Activated CD8-positive, alpha-beta T cell treated with anti-CD3 and anti-CD28 coated beads, Interleukin-2, amount 10 ng/mL, durations not matched to agents 7 days and 5 days (primary cell): ENCODE measurements around the gene SLC47A1. TPM values are rescaled to one million over a fixed set of nuclear protein-coding genes. Genes with fewer than 3 reads are reported as not detected.

Source experiments
- ATAC-seq: fragments of 150-1000 bp; cut with Tn5 transposase; one replicate; pipeline ENCODE4 v1.10.0; 2021; ENCODE audit warnings: moderate library complexity
- CTCF ChIA-PET: fragments of 350-600 bp; sonication (Branson Sonifier 250); formaldehyde crosslinking; loops from one replicate; lab custom pipeline; 2021; ENCODE audit warnings: antibody characterized with exemption; lab: Charles Lee
- POLR2A ChIA-PET: fragments of 350-600 bp; sonication (Branson Sonifier 250); formaldehyde crosslinking; loops from one replicate; lab custom pipeline; 2021; ENCODE audit warnings: antibody characterized with exemption; lab: Charles Lee
- DNase-seq: peaks from one replicate; pipeline ENCODE4 v3.0.0-alpha.2; 2020
- H3K27ac Mint-ChIP-seq: one replicate; pipeline ENCODE4 v1.8.0; 2021; ENCODE audit warnings: mild to moderate bottlenecking, mixed read lengths
- H3K27me3 Mint-ChIP-seq: one replicate; pipeline ENCODE4 v1.8.0; 2021; ENCODE audit warnings: low read depth, mixed read lengths
- H3K36me3 Mint-ChIP-seq: one replicate; pipeline ENCODE4 v1.8.0; 2021; ENCODE audit warnings: low read depth, mixed read lengths
- H3K4me1 Mint-ChIP-seq: one replicate; pipeline ENCODE4 v1.8.0; 2021; ENCODE audit warnings: low read depth, mixed read lengths
- H3K4me3 Mint-ChIP-seq: one replicate; pipeline ENCODE4 v1.8.0; 2021; ENCODE audit warnings: mild to moderate bottlenecking, mixed read lengths
- H3K9me3 Mint-ChIP-seq: one replicate; pipeline ENCODE4 v1.8.0; 2022; ENCODE audit warnings: mixed read lengths; ENCODE audit not compliant: insufficient read depth
- total RNA-seq, 2 experiments: library from RNA; stranded (reverse); gene quantifications; one replicate each; pipeline ENCODE4 v1.2.3, GENCODE V29; 2021

Gene SLC47A1
- total RNA-seq, 2 experiments from 2014 or later = not detected

GRCh38 chr17:19546289-19547065, 12.8 kb downstream of the SLC47A1 start:
- CTCF ChIA-PET = interaction anchor here (1.1 to 1.8 kb wide), 2 partner anchors 29 to 33 kb away, joined by 3 to 4 read pairs; no protein-coding TSS in a partner anchor
- no peak overlapping the region for H3K27ac Mint-ChIP-seq
- no peaks in the 10 kb centered on the region for H3K4me1 Mint-ChIP-seq

DNA sequence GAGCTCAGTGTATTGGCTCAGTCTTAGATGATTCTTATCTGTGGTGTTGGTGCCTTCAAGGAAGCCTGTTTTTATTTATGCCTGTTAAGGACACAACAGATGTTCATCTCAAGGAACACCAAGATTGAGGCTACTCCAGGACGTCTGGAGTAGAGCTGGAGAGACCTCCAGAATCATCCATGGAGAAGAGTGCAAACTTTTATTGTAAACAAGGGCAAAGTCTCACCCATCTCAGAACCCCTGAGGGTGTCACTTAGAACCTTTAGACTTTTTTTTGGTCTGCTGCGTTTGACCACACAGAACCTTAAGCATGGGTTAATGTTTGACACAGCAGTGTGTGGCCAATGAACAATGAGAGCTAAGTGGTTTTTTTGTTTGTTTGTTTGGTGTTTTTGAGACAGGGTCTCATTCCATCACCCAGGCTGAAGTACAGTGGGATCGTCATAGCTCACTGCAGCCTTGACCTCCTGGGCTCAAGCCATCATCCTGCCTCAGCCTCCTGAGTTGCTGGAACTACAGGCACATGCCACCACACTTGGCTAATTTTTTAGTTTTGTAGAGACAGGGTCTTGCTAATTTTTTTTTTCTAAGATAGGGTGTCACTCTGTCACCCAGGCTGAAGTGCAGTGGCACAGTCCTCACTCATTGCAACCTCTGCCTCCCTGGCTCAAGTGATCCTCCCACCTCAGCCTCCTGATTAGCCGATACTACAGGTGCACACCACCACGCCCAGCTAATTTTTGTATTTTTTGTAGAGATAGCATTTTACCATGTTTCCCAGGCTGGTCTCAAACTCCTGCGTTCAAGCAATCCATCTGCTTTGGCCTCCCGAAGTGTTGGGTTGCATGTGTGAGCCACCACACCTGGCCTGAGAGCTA, 16.3 kb downstream of the SLC47A1 start:
- Mint-ChIP-seq H3K9me3 (no peaks in the 10 kb centered on the region), H3K27me3 (peaks cover 4% of the 10 kb centered on the region), H3K4me3 (no peak overlapping the region), H3K36me3 (no peaks in the 10 kb centered on the region), H3K4me1 (no peaks in the 10 kb centered on the region), H3K27ac (no peak overlapping the region)
- POLR2A ChIA-PET = interaction anchor here (0.6 to 1.0 kb wide), 2 partner anchors 9 to 11 kb away, joined by 3 read pairs; no protein-coding TSS in a partner anchor
- no peak for DNase-seq
- CTCF ChIA-PET = no interaction called here
- no peak for ATAC-seq

More at GRCh38 chr17:19546289-19547065, 12.8 kb downstream of the SLC47A1 start:
- H3K4me3 Mint-ChIP-seq = no peak overlapping the region
- POLR2A ChIA-PET = no interaction called here
- ATAC-seq (no peak), DNase-seq (no peak)
- no peaks in the 10 kb centered on the region for H3K9me3 Mint-ChIP-seq
- H3K36me3 Mint-ChIP-seq = no peaks in the 10 kb centered on the region
- H3K27me3 Mint-ChIP-seq = peaks cover 6% of the 10 kb centered on the region

GRCh38 chr17:19551165-19551564, 17.5 kb downstream of the SLC47A1 start:
- Mint-ChIP-seq H3K36me3 (no peaks in the 10 kb centered on the region), H3K4me1 (no peaks in the 10 kb centered on the region), H3K27ac (no peak overlapping the region), H3K9me3 (no peaks in the 10 kb centered on the region), H3K27me3 (peaks cover 3% of the 10 kb centered on the region), H3K4me3 (no peak overlapping the region)
- CTCF ChIA-PET = no interaction called here
- POLR2A ChIA-PET = no interaction called here
- no peak for DNase-seq
- ATAC-seq = no peak

DNA sequence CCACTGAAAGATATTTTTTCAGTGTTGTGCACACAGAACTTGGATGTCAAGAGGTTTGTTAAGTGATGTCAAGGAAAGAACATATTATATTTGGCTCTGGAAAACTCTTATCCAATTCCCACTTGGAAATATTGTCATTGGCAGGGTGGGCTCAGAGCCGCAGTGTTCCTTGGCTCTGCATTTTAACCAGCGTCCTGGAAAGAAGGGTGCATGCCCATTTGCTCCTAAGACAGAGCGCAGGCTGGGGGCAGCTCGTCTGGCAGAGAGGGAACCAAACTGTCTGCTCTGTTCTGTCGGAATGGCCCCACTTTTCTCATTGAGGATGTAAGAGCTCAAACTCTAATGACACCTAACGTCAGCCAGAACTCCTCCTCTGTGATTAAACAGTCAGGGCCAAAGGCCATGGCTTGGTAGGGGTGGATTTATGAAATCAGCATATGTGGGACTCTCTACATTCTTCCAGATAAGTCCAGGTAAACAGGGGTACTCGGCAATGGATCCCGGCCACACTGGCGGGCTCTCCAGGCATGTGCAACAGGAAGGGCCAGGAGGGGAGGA, 18.0 kb downstream of the SLC47A1 start:
- Mint-ChIP-seq H3K27ac (no peak overlapping the region), H3K4me1 (no peaks in the 10 kb centered on the region), H3K4me3 (no peak overlapping the region), H3K27me3 (peaks cover 1% of the 10 kb centered on the region), H3K9me3 (no peaks in the 10 kb centered on the region), H3K36me3 (no peaks in the 10 kb centered on the region)
- CTCF ChIA-PET = no interaction called here
- ATAC-seq (no peak), DNase-seq (no peak)
- POLR2A ChIA-PET = no interaction called here

DNA sequence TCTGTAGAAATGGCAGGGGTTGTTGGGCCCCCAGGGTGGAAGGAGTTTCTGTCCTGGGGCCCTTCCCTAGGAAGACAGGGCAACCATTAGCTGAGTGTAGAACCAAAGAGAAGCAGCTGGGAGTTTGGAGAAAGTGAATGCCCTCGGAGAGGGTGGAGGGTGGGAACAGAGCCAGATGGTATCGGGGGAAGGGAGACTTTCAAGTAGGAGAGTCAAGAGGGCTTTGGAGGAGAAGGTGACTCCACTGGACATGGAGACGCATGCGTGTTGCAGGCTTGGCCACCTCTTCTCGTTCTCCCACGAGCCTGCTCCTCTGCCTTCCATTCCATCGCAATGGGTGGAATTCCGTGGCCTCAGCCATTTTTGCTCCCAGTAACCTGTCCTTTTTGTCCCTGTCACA, 19.4 kb downstream of the SLC47A1 start:
- H3K4me1 Mint-ChIP-seq = no peaks in the 10 kb centered on the region
- ChIA-PET CTCF (no interaction called here), POLR2A (no interaction called here)
- H3K27ac Mint-ChIP-seq = no peak overlapping the region
- H3K9me3 Mint-ChIP-seq = no peaks in the 10 kb centered on the region
- DNase-seq = no peak
- ATAC-seq = no peak
- H3K4me3 Mint-ChIP-seq = no peak overlapping the region
- no peaks in the 10 kb centered on the region for H3K36me3 Mint-ChIP-seq
- H3K27me3 Mint-ChIP-seq = peaks cover 5% of the 10 kb centered on the region

GRCh38 chr17:19554393-19554792, 20.7 kb downstream of the SLC47A1 start:
- CTCF ChIA-PET = no interaction called here
- Mint-ChIP-seq H3K9me3 (no peaks in the 10 kb centered on the region), H3K4me1 (no peaks in the 10 kb centered on the region), H3K27ac (no peak overlapping the region), H3K27me3 (peaks cover 6% of the 10 kb centered on the region), H3K4me3 (no peak overlapping the region), H3K36me3 (no peaks in the 10 kb centered on the region)
- ATAC-seq = no peak
- POLR2A ChIA-PET = no interaction called here
- no peak for DNase-seq

GRCh38 chr17:19555746-19556145, 22.1 kb downstream of the SLC47A1 start:
- DNase-seq = no peak
- Mint-ChIP-seq H3K36me3 (no peaks in the 10 kb centered on the region), H3K4me3 (no peak overlapping the region), H3K9me3 (no peaks in the 10 kb centered on the region), H3K4me1 (no peaks in the 10 kb centered on the region), H3K27ac (no peak overlapping the region), H3K27me3 (peaks cover 8% of the 10 kb centered on the region)
- no peak for ATAC-seq
- ChIA-PET POLR2A (no interaction called here), CTCF (no interaction called here)

- no peak for DNase-seq
- Mint-ChIP-seq H3K27ac (no peak overlapping the region), H3K27me3 (peaks cover 12% of the 10 kb centered on the region), H3K9me3 (no peaks in the 10 kb centered on the region), H3K4me1 (no peaks in the 10 kb centered on the region), H3K36me3 (no peaks in the 10 kb centered on the region), H3K4me3 (no peak overlapping the region)
- no peak for ATAC-seq
- CTCF ChIA-PET = no interaction called here
- POLR2A ChIA-PET = interaction anchor here (0.6 kb wide), 1 partner anchor 10 kb away, joined by 3 read pairs; no protein-coding TSS in a partner anchor
Observed at GRCh38 chr17:19558946-19559345, 25.3 kb downstream of the SLC47A1 start.

- Mint-ChIP-seq H3K4me3 (no peak overlapping the region), H3K27me3 (peaks cover 9% of the 10 kb centered on the region), H3K4me1 (no peaks in the 10 kb centered on the region), H3K27ac (no peak overlapping the region), H3K9me3 (no peaks in the 10 kb centered on the region), H3K36me3 (no peaks in the 10 kb centered on the region)
- ChIA-PET POLR2A (interaction anchor here (0.7 kb wide), 1 partner anchor 11 kb away, joined by 3 read pairs; no protein-coding TSS in a partner anchor), CTCF (no interaction called here)
- ATAC-seq = no peak
- DNase-seq = no peak
Observed at GRCh38 chr17:19561697-19562318, 28.2 kb downstream of the SLC47A1 start.

DNA sequence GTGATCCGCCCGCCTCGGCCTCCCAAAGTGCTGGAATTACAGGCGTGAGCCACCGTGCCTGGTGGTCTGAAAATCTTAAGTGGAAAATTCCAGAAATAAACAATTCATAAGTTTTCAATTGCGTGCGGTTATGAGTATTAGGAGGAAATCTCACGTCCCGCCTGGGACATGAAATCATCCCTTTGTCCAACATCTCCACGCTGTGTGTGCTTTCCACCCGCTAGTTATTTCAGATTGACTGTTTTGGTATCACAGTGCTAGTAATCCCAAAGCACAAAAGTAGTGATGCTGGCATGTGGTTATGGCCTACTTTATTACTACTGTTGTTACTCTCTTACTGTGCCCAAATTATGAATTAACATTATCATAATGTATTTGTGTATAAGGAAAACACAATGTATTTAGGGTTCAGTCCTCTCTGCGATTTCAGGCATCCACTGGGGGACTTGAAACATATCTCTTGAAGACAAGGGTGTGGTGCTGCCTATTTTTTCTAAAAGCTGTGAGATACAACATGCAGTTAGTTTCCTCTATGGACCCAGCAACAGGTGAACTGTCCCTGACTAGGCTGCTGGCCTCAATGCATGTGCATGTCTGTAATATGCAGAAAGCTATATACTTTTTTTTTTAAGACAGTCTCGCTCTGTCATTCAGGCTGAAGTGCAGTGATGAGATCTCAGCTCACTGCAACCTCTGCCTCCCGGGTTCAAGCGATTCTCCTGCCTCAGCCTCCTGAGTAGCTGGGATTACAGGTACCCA, 32.3 kb downstream of the SLC47A1 start:
- CTCF ChIA-PET = interaction anchor here (0.7 to 0.8 kb wide), 2 partner anchors 11 to 179 kb away, joined by 3 to 4 read pairs; no protein-coding TSS in a partner anchor

More for the DNA sequence above, 32.3 kb downstream of the SLC47A1 start:
- Mint-ChIP-seq H3K27ac (no peak overlapping the region), H3K27me3 (peaks cover 6% of the 10 kb centered on the region), H3K4me3 (no peak overlapping the region), H3K36me3 (no peaks in the 10 kb centered on the region), H3K9me3 (no peaks in the 10 kb centered on the region), H3K4me1 (no peaks in the 10 kb centered on the region)
- no peak for DNase-seq
- POLR2A ChIA-PET = no interaction called here
- no peak for ATAC-seq
